Lower leg skin (tissue), 4 donors: ENCODE measurements around the gene RNASEH1. TPM values are rescaled to one million over a fixed set of nuclear protein-coding genes. Genes with fewer than 3 reads are reported as not detected.
"Not testable (repeated sequence)": the region's sequence is repeated elsewhere in the genome, so short reads cannot be mapped to it uniquely, and the experiment has no call there.

Source experiments
- DNase-seq, 2 donors: peaks; one replicate each; pipeline ENCODE4 v3.0.0-alpha.2; 2019; ENCODE audit warnings: low spot score in 2 of 2
- H3K4me3 ChIP-seq: fragments of 200-600 bp; sonication (generic); 2 replicates; pipeline ENCODE4 v1.5.1; 2017; ENCODE audit warnings: mild to moderate bottlenecking, low read depth; ENCODE audit not compliant: poor library complexity, severe bottlenecking
- CTCF ChIP-seq, 3 donors: fragments of 450-650 bp; IDR thresholded peaks; one replicate each; pipeline ENCODE4 v1.5.1; 2016; ENCODE audit warnings: antibody characterized with exemption in 3 of 3, mild to moderate bottlenecking in 3 of 3, moderate library complexity in 2 of 3
- POLR2A ChIP-seq, 2 donors: fragments of 450-650 bp; IDR thresholded peaks; one replicate each; pipeline ENCODE4 v1.6.1; 2016 to 2017; ENCODE audit warnings: antibody characterized with exemption in 2 of 2, mild to moderate bottlenecking in 1 of 2, moderate library complexity in 1 of 2
- WGBS, 2 donors: methylation state at CpG; one replicate each; pipeline ENCODE4 v1.1.5; 2018; 5-methylcytosine and 5-hydroxymethylcytosine counted together
- intact Hi-C: fragments of 100-400 bp; cut with DNase I; formaldehyde crosslinking; loops from one replicate; pipeline ENCODE4 v1.15.0; 2023; ENCODE audit warnings: low total_unique reads
- total RNA-seq, 4 donors: library from RNA; depleted of rRNA; stranded (reverse); fragments of >200 nt; gene quantifications; one replicate each; pipeline ENCODE4 v1.1.0, GENCODE V29; 2016

RNASEH1 gene
- total RNA-seq, 4 donors from 2014 or later = 10.7 to 17.1 (median 14.4) TPM

GRCh38 chr2:3520591-3520990, 37.5 kb downstream of the RNASEH1 start:
- WGBS, 2 donors = 83 to 93% methylated on average over 6 of the region's 6 CpGs
- H3K4me3 ChIP-seq = no peak overlapping the region
- intact Hi-C loops = no loop called here
- TF ChIP-seq CTCF (IDR thresholded peaks at IDR 0.05) (no peak), POLR2A (IDR thresholded peaks at IDR 0.05) (no peak)
- peak in 1 of 2 donors; percentile 65 for DNase-seq

GRCh38 chr2:3519255-3520205, 38.6 kb downstream of the RNASEH1 start, which contains the start of gene ADI1:
Gene ADI1 (minus strand): TSS chr2:3519531. CDS start chr2:3519487, 44 bp downstream.
- 2 to 6% methylated on average over 20 to 70 of the region's 76 CpGs for WGBS, 2 donors
- intact Hi-C loops = no loop called here
- H3K4me3 ChIP-seq = peak within 1 kb of the TSS; percentile 95
- TF ChIP-seq POLR2A (IDR thresholded peaks at IDR 0.05) (peak in 1 of 2 donors; percentile 41), CTCF (IDR thresholded peaks at IDR 0.05) (no peak)
- DNase-seq = peak; percentile 65 to 96

- intact Hi-C loops = no loop called here
- WGBS, 2 donors = 0% methylated on average over 5 to 35 of the region's 67 CpGs
- no peak for TF ChIP-seq POLR2A (IDR thresholded peaks at IDR 0.05)
- no peak for TF ChIP-seq CTCF (IDR thresholded peaks at IDR 0.05)
- peak overlapping the region; percentile 95 for H3K4me3 ChIP-seq
- peak; percentile 93 to 99 for DNase-seq
Observed at GRCh38 chr2:3518496-3519254, 39.5 kb downstream of the RNASEH1 start.

- WGBS, 2 donors = 28 to 30% methylated on average over 3 of the region's 3 CpGs
- peak overlapping the region; percentile 95 for H3K4me3 ChIP-seq
- intact Hi-C loops = no loop called here
- TF ChIP-seq POLR2A (IDR thresholded peaks at IDR 0.05) (no peak), CTCF (IDR thresholded peaks at IDR 0.05) (no peak)
- no peak for DNase-seq
Observed at GRCh38 chr2:3517948-3518495, 40.1 kb downstream of the RNASEH1 start.

- 94 to 98% methylated on average over 3 of the region's 3 CpGs for WGBS, 2 donors
- TF ChIP-seq POLR2A (IDR thresholded peaks at IDR 0.05) = no peak
- TF ChIP-seq CTCF (IDR thresholded peaks at IDR 0.05) = no peak
- DNase-seq = no peak
- intact Hi-C loops = no loop called here
- H3K4me3 ChIP-seq = no peak overlapping the region
Observed at GRCh38 chr2:3516831-3517230, 41.3 kb downstream of the RNASEH1 start.

GRCh38 chr2:3515438-3515837, 42.7 kb downstream of the RNASEH1 start:
- H3K4me3 ChIP-seq, DNase-seq, intact Hi-C loops: not testable (repeated sequence)
- 94% methylated on average over 5 of the region's 5 CpGs for WGBS, 2 donors
